Measurements from ENCODE around the gene ATF6. TPM values are rescaled to one million over a fixed set of nuclear protein-coding genes. Genes with fewer than 3 reads are reported as not detected.

Gene ATF6
- total RNA-seq, 1 experiment from 2014 or later, result 16.4 TPM

GRCh38 chr1:161954050-161954449, 187.9 kb downstream of the ATF6 start:
- POLR2A ChIA-PET, result no interaction called here
- DNase-seq (ENCODE audit: low read depth, low spot score) (no peak), ATAC-seq (no peak)
- Histone ChIP-seq H3K4me1 (ENCODE audit: control insufficient read depth, insufficient read depth, low read length) (no peaks in the 10 kb centered on the region), H3K36me3 (ENCODE audit: control insufficient read depth, insufficient read depth, low read length) (no peaks in the 10 kb centered on the region), H3K27me3 (ENCODE audit: control insufficient read depth, insufficient read depth, low read length) (no peaks in the 10 kb centered on the region), H3K27ac (ENCODE audit: low read length) (no peak overlapping the region), H3K9me3 (ENCODE audit: control insufficient read depth, insufficient read depth, low read depth, low read length) (no peaks in the 10 kb centered on the region), H3K4me3 (ENCODE audit: low read depth in 2 of 2, low read length in 2 of 2) (no peak overlapping the region)
- no TSS peak for BruUV-seq (replicated peaks)
- in situ Hi-C loops (cut with HindIII; ENCODE audit: low pct_unique_long_range_greater_than_20kb, low sequenced_read_pairs) (no loop called here), intact Hi-C loops (cut with micrococcal nuclease; ENCODE audit: unreplicated experiment) (no loop called here)
- TF ChIP-seq POLR2AphosphoS5 (IDR thresholded peaks at IDR 0.05; ENCODE audit: low read depth, low read length) (no peak), TCF7L2 (IDR thresholded peaks at IDR 0.05; ENCODE audit: low read depth, low read length) (no peak), REST (IDR thresholded peaks at IDR 0.05; ENCODE audit: insufficient read depth in 1 of 2, low read depth in 2 of 2, low read length in 1 of 2) (no peak), SIN3A (IDR thresholded peaks at IDR 0.05; ENCODE audit: borderline replicate concordance, insufficient read depth, low read depth, low read length) (no peak), CTCF (IDR thresholded peaks at IDR 0.05) (no peak)
- CTCF ChIA-PET, result no interaction called here

DNA sequence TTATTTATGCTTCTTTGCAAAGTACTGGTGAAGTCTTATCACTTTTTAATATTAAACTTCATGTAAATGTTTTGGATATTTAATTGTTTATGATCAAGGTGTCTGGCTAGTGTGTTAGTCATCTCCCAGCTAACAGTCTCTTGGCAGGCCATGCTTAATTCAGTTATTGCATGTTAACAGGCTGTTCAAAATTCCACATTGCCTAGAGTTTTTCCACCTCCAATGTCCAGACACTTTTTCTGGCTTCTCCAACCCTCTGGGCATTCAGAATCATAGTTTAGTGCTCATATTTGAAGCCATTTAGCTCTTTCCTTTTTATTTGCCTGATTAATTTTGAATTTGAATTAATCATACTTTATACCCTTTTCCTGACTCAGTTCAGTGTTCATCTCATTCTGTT, 188.3 kb downstream of the ATF6 start:
- no peaks in the 10 kb centered on the region for H3K9me3 ChIP-seq (ENCODE audit: control insufficient read depth, insufficient read depth, low read depth, low read length)
- H3K27ac ChIP-seq (ENCODE audit: low read length), result no peak overlapping the region
- BruUV-seq (replicated peaks), result no TSS peak
- H3K27me3 ChIP-seq (ENCODE audit: control insufficient read depth, insufficient read depth, low read length), result no peaks in the 10 kb centered on the region
- no peaks in the 10 kb centered on the region for H3K4me1 ChIP-seq (ENCODE audit: control insufficient read depth, insufficient read depth, low read length)
- no peak for TF ChIP-seq CTCF (IDR thresholded peaks at IDR 0.05)
- TF ChIP-seq POLR2AphosphoS5 (IDR thresholded peaks at IDR 0.05; ENCODE audit: low read depth, low read length), result no peak
- TF ChIP-seq SIN3A (IDR thresholded peaks at IDR 0.05; ENCODE audit: borderline replicate concordance, insufficient read depth, low read depth, low read length), result no peak
- H3K4me3 ChIP-seq (ENCODE audit: low read depth in 2 of 2, low read length in 2 of 2), result no peak overlapping the region
- H3K36me3 ChIP-seq (ENCODE audit: control insufficient read depth, insufficient read depth, low read length), result no peaks in the 10 kb centered on the region
- CTCF ChIA-PET, result no interaction called here
- DNase-seq (ENCODE audit: low read depth, low spot score) (no peak), ATAC-seq (no peak)
- POLR2A ChIA-PET, result no interaction called here
- intact Hi-C loops (cut with micrococcal nuclease; ENCODE audit: unreplicated experiment) (no loop called here), in situ Hi-C loops (cut with HindIII; ENCODE audit: low pct_unique_long_range_greater_than_20kb, low sequenced_read_pairs) (no loop called here)

GRCh38 chr1:161955606-161956005, 189.5 kb downstream of the ATF6 start:
- Histone ChIP-seq H3K27ac (ENCODE audit: low read length) (no peak overlapping the region), H3K4me3 (ENCODE audit: low read depth in 2 of 2, low read length in 2 of 2) (no peak overlapping the region), H3K36me3 (ENCODE audit: control insufficient read depth, insufficient read depth, low read length) (no peaks in the 10 kb centered on the region), H3K4me1 (ENCODE audit: control insufficient read depth, insufficient read depth, low read length) (no peaks in the 10 kb centered on the region), H3K9me3 (ENCODE audit: control insufficient read depth, insufficient read depth, low read depth, low read length) (no peaks in the 10 kb centered on the region), H3K27me3 (ENCODE audit: control insufficient read depth, insufficient read depth, low read length) (no peaks in the 10 kb centered on the region)
- ChIA-PET POLR2A (no interaction called here), CTCF (no interaction called here)
- ATAC-seq (no peak), DNase-seq (ENCODE audit: low read depth, low spot score) (no peak)
- TF ChIP-seq POLR2AphosphoS5 (IDR thresholded peaks at IDR 0.05; ENCODE audit: low read depth, low read length) (no peak), CTCF (IDR thresholded peaks at IDR 0.05) (no peak), TCF7L2 (IDR thresholded peaks at IDR 0.05; ENCODE audit: low read depth, low read length) (no peak), SIN3A (IDR thresholded peaks at IDR 0.05; ENCODE audit: borderline replicate concordance, insufficient read depth, low read depth, low read length) (no peak), REST (IDR thresholded peaks at IDR 0.05; ENCODE audit: insufficient read depth in 1 of 2, low read depth in 2 of 2, low read length in 1 of 2) (no peak)
- in situ Hi-C loops (cut with HindIII; ENCODE audit: low pct_unique_long_range_greater_than_20kb, low sequenced_read_pairs), result no loop called here
- no TSS peak for BruUV-seq (replicated peaks)
- intact Hi-C loops (cut with micrococcal nuclease; ENCODE audit: unreplicated experiment), result no loop called here

Data from Panc1 (cell line).